HCT116 (cell line): Measurements from ENCODE around the gene TBC1D16.

Experiments used
- CBX3 ChIP-seq: IDR thresholded peaks from 2 replicates; pipeline ENCODE4 v1.6.1; 2012; ENCODE audit warnings: low read depth
- EZH2 ChIP-seq: fragments of 200-600 bp; sonication (generic); IDR thresholded peaks from 2 replicates; pipeline ENCODE4 v1.6.1; 2017; ENCODE audit warnings: antibody characterized with exemption, mixed run types

DNA sequence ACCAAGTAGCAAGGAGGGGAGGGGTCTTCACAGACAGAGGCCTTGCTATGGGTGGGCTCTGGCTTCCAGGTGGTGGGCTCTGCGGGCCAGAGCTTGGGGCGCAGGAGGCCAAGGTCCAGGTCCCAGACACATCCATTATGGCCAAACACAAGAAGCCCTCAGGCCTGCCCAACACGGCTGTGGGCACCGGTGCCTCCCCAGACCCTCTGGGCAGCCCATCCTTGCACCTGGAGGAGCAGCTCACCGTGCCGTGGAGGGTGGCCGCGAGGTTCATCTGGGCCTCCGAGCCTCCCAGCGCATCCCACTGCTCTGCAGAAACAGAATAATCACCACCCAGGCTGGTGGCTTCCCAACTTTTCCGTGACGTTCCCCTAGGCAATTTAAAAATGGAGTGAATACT lies 55.9 kb downstream of the TBC1D16 start:
- TF ChIP-seq EZH2: no peak
- TF ChIP-seq CBX3: no peak
